Measurements from ENCODE around the gene C4orf51. TPM values are rescaled to one million over a fixed set of nuclear protein-coding genes. Genes with fewer than 3 reads are reported as not detected.

Gene C4orf51
- total RNA-seq, 1 donor from 2014 or later: not detected

DNA sequence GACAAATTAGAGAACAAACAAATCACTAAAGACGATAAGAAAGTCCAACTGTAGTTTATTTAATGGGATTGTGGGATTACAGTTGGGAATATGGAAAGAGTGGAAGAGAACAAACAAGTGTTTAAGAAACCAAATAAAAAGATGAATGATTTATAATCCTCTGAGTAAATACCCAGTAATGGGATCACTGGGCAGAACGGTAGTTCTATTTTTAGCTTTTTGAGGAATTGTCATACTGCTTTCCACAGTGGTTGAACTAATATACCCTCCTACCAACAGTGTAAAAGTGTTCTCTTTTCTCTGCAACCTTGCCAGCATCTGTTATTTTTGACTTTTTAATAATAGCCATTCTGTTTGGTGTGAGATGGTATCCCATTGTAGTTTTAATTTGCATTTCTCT lies 15.0 kb downstream of the C4orf51 start:
- no peaks in the 10 kb centered on the region for H3K4me1 ChIP-seq
- no peaks in the 10 kb centered on the region for H3K36me3 ChIP-seq
- no peaks in the 10 kb centered on the region for H3K9me3 ChIP-seq
- no peaks in the 10 kb centered on the region for H3K27me3 ChIP-seq
- intact Hi-C loops (cut with DNase I): no loop called here
- no peak overlapping the region for H3K27ac ChIP-seq
- TF ChIP-seq CTCF (IDR thresholded peaks at IDR 0.05): no peak
- DNase-seq (ENCODE audit: low spot score in 2 of 2): no peak
- no peak overlapping the region for H3K4me3 ChIP-seq

DNA sequence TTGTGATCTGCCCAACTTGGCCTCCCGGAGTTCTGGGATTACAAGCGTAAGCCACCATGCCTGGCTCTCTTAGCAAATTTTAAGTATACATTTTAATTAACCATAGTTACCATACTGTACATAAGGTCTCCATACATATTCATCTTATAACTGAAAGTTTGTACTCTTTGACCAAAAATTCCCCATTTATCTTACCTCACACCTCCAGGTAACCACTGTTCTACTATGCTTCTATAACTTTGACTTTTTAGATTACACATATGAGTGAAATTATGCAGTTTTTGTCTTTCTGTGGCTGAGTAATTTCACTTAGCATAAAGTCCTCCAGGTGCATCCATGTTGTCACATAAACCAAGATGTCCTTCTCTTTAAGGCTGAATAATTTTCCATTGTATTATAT lies 17.4 kb downstream of the C4orf51 start:
- no peak for TF ChIP-seq CTCF (IDR thresholded peaks at IDR 0.05)
- Histone ChIP-seq H3K27ac (no peak overlapping the region), H3K4me3 (no peak overlapping the region), H3K27me3 (no peaks in the 10 kb centered on the region), H3K9me3 (no peaks in the 10 kb centered on the region), H3K36me3 (no peaks in the 10 kb centered on the region), H3K4me1 (no peaks in the 10 kb centered on the region)
- no peak for DNase-seq (ENCODE audit: low spot score in 2 of 2)
- intact Hi-C loops (cut with DNase I): no loop called here

DNA sequence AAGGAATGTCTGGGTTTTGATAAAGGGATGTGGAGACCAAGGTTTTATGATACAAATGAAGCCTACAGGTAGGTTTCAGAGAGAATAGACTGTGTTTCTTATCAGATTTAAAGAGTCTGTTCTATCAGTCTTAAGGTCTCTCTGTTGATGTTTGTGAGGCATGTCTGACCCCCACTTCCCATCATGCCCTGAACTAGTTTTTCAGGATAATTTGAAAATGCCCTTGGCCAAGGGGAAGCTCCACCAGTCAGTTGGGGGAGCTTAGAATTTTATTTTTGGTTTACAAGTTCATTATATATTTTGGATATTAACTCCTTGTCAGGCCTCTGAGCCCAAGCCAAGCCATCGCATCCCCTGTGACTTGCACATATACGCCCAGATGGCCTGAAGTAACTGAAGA lies 18.6 kb downstream of the C4orf51 start:
- H3K36me3 ChIP-seq: no peaks in the 10 kb centered on the region
- no peak for DNase-seq (ENCODE audit: low spot score in 2 of 2)
- TF ChIP-seq CTCF (IDR thresholded peaks at IDR 0.05): no peak
- no peaks in the 10 kb centered on the region for H3K4me1 ChIP-seq
- H3K4me3 ChIP-seq: no peak overlapping the region
- H3K27ac ChIP-seq: no peak overlapping the region
- intact Hi-C loops (cut with DNase I): no loop called here
- no peaks in the 10 kb centered on the region for H3K9me3 ChIP-seq
- H3K27me3 ChIP-seq: no peaks in the 10 kb centered on the region

DNA sequence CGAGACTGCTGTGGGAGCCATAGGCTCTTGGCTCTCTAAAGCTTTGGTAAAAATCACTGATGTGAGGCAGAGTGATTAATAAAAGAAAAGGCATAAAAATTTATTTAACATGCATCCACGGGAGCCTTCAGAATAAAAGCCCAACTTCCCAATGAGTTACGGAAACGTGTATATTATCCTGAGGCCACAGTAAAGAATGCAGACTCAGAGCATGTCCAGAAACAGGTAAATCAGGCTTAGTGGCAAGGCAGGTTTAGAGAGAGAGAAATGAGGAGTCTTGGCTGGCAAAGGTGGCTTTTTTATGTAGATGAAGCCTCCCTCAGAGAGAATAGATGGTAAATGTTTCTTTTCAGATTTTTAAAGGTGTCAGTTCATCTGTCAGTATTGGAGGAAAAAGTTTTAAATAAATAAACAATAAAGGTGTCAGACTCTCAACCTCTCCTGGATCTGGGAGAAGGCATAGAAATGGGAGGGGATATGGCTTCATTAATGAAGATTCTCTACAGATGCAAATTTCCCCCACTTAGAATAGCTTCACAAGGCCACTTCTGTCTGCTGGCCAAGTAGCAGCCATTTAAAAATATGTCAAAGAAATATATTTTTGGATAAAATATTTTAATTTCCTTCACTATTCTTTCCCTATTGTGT lies 24.0 kb downstream of the C4orf51 start:
- H3K4me1 ChIP-seq: no peaks in the 10 kb centered on the region
- TF ChIP-seq CTCF (IDR thresholded peaks at IDR 0.05): no peak
- intact Hi-C loops (cut with DNase I): no loop called here

DNA sequence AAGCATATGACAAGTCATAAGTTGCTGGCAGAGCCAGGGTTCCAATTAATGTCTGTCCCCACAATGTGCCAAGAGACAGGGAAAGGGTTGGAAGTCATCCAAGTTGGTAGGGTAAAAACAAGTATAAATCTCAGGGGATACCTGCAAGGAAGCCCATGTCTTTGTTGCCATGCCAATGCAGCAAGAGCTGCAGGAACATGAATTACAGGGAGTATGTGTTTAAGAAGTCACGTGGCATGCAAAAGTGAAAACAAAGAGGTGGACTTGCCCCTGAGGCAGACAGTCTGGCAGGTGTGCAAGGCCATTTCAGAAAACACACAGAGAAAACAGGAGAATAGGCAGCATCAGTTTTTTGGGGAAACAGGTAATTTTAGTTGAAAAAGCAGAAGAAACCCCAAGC lies 29.4 kb downstream of the C4orf51 start:
- no peaks in the 10 kb centered on the region for H3K4me1 ChIP-seq
- intact Hi-C loops (cut with DNase I): no loop called here
- H3K4me3 ChIP-seq: no peak overlapping the region
- H3K27me3 ChIP-seq: no peaks in the 10 kb centered on the region
- H3K27ac ChIP-seq: no peak overlapping the region
- no peaks in the 10 kb centered on the region for H3K36me3 ChIP-seq
- peaks cover 0 to 8% of the 10 kb centered on the region in 2 donors for H3K9me3 ChIP-seq
- no peak for DNase-seq (ENCODE audit: low spot score in 2 of 2)
- no peak for TF ChIP-seq CTCF (IDR thresholded peaks at IDR 0.05)

More for the DNA sequence above, 24.0 kb downstream of the C4orf51 start:
- H3K27me3 ChIP-seq: no peaks in the 10 kb centered on the region
- no peak overlapping the region for H3K4me3 ChIP-seq
- H3K36me3 ChIP-seq: no peaks in the 10 kb centered on the region
- no peak overlapping the region for H3K27ac ChIP-seq
- H3K9me3 ChIP-seq: no peaks in the 10 kb centered on the region
- DNase-seq (ENCODE audit: low spot score in 2 of 2): no peak

GRCh38 chr4:145709843-145710242 lies 29.9 kb downstream of the C4orf51 start:
- intact Hi-C loops (cut with DNase I): no loop called here
- Histone ChIP-seq H3K27me3 (no peaks in the 10 kb centered on the region), H3K27ac (no peak overlapping the region), H3K36me3 (no peaks in the 10 kb centered on the region), H3K9me3 (peaks cover 0 to 8% of the 10 kb centered on the region in 2 donors), H3K4me3 (no peak overlapping the region), H3K4me1 (no peaks in the 10 kb centered on the region)
- no peak for TF ChIP-seq CTCF (IDR thresholded peaks at IDR 0.05)
- DNase-seq (ENCODE audit: low spot score in 2 of 2): no peak
